Mammary epithelial cell (primary cell): ENCODE results near the gene INHBE.

Experiments
- CTCF ChIP-seq, 2 donors: IDR thresholded peaks in 1 of 2; conservative IDR thresholded peaks in 1 of 2; 2 replicates each; pipeline ENCODE4 v1.5.1; 2011 to 2012; ENCODE audit warnings: inconsistent platforms in 2 of 2, low read length in 2 of 2, mild to moderate bottlenecking in 2 of 2, control low read depth in 1 of 2, low read depth in 1 of 2; ENCODE audit not compliant: insufficient read depth in 1 of 2; ENCODE audit errors: extremely low read depth in 1 of 2
- EZH2 ChIP-seq: IDR thresholded peaks from 2 replicates; pipeline ENCODE4 v1.6.1; 2012; ENCODE audit warnings: low read length, inconsistent platforms, borderline replicate concordance

GRCh38 chr12:57472391-57472790 is 17.3 kb downstream of the INHBE start:
- no peak for TF ChIP-seq EZH2
- TF ChIP-seq CTCF (conservative IDR thresholded peaks at IDR 0.05 in 1 of 2, IDR thresholded peaks at IDR 0.05 in 1 of 2; ENCODE audit: extremely low read depth in 1 of 2, insufficient read depth in 1 of 2, low read depth in 1 of 2, low read length in 2 of 2) = no peak
